GM12878 (cell line): Measurements from ENCODE around the gene CADM2.

Experiments used
- BHLHE40 ChIP-seq, 2 experiments: fragments of 450-650 bp in 1 of 2; IDR thresholded peaks; 2 replicates each; pipeline ENCODE4 v1.6.1; 2011 to 2017; ENCODE audit warnings: low read depth in 2 of 2, borderline replicate concordance in 1 of 2, improper control_type of control experiment in 1 of 2, low read length in 1 of 2, mild to moderate bottlenecking in 1 of 2
- ZNF274 ChIP-seq: IDR thresholded peaks from one replicate; pipeline ENCODE4 v1.8.0; 2011; ENCODE audit not compliant: insufficient read length, insufficient read depth
- TF ChIP-seq, protein P1 (sequence below): fragments of 450-650 bp; formaldehyde crosslinking; IDR thresholded peaks from 2 replicates; pipeline ENCODE4 v1.5.0; 2022; ENCODE audit warnings: mild to moderate bottlenecking, missing genetic modification characterization
- TF ChIP-seq, protein P2 (sequence below): IDR thresholded peaks from 2 replicates; pipeline ENCODE4 v1.6.1; 2012; ENCODE audit warnings: mild to moderate bottlenecking, low read depth, low read length

DNA sequence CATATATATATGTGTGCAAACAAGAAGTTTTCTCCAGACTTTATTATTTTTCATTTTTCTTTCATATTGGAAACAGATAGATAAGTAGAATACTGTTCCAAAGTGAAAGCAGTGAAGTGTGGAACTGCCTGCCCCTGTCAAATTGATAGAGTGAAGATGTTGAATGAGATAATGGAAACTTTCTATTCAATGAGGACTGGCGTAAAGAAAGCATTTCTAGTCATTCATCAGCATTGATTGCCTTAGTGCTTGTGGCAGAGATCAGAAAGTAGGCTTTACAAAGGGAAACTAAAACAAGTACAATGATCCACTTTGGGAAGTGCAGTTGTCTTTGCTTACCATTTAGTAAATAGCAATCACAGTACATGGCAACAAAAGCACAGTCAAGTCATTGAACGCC is 300.0 kb downstream of the CADM2 start:
- TF ChIP-seq, protein P1, sequence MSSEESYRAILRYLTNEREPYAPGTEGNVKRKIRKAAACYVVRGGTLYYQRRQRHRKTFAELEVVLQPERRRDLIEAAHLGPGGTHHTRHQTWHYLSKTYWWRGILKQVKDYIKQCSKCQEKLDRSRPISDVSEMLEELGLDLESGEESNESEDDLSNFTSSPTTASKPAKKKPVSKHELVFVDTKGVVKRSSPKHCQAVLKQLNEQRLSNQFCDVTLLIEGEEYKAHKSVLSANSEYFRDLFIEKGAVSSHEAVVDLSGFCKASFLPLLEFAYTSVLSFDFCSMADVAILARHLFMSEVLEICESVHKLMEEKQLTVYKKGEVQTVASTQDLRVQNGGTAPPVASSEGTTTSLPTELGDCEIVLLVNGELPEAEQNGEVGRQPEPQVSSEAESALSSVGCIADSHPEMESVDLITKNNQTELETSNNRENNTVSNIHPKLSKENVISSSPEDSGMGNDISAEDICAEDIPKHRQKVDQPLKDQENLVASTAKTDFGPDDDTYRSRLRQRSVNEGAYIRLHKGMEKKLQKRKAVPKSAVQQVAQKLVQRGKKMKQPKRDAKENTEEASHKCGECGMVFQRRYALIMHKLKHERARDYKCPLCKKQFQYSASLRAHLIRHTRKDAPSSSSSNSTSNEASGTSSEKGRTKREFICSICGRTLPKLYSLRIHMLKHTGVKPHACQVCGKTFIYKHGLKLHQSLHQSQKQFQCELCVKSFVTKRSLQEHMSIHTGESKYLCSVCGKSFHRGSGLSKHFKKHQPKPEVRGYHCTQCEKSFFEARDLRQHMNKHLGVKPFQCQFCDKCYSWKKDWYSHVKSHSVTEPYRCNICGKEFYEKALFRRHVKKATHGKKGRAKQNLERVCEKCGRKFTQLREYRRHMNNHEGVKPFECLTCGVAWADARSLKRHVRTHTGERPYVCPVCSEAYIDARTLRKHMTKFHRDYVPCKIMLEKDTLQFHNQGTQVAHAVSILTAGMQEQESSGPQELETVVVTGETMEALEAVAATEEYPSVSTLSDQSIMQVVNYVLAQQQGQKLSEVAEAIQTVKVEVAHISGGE (CRISPR knock-in tag): no peak
- TF ChIP-seq BHLHE40 (IDR thresholded peaks at IDR 0.05; ENCODE audit: borderline replicate concordance in 1 of 2, low read depth in 2 of 2, low read length in 1 of 2): no peak
- TF ChIP-seq, protein P2, sequence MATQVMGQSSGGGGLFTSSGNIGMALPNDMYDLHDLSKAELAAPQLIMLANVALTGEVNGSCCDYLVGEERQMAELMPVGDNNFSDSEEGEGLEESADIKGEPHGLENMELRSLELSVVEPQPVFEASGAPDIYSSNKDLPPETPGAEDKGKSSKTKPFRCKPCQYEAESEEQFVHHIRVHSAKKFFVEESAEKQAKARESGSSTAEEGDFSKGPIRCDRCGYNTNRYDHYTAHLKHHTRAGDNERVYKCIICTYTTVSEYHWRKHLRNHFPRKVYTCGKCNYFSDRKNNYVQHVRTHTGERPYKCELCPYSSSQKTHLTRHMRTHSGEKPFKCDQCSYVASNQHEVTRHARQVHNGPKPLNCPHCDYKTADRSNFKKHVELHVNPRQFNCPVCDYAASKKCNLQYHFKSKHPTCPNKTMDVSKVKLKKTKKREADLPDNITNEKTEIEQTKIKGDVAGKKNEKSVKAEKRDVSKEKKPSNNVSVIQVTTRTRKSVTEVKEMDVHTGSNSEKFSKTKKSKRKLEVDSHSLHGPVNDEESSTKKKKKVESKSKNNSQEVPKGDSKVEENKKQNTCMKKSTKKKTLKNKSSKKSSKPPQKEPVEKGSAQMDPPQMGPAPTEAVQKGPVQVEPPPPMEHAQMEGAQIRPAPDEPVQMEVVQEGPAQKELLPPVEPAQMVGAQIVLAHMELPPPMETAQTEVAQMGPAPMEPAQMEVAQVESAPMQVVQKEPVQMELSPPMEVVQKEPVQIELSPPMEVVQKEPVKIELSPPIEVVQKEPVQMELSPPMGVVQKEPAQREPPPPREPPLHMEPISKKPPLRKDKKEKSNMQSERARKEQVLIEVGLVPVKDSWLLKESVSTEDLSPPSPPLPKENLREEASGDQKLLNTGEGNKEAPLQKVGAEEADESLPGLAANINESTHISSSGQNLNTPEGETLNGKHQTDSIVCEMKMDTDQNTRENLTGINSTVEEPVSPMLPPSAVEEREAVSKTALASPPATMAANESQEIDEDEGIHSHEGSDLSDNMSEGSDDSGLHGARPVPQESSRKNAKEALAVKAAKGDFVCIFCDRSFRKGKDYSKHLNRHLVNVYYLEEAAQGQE: no peak
- no peak for TF ChIP-seq ZNF274
